GM21515 (cell line): ENCODE data around the gene KCNH5.

Experiments used
- ATAC-seq: cut with Tn5 transposase; IDR thresholded peaks from one replicate; pipeline ENCODE4 v1.9.1; 2021; ENCODE audit not compliant: unreplicated experiment

Gene KCNH5

GRCh38 chr14:63045234-63045611, at the start of gene KCNH5:
TSS of gene KCNH5 (minus strand) at chr14:63045458. CDS start at chr14:63045186, 272 bp downstream.
- no peak for ATAC-seq

- ATAC-seq = no peak
Measured at GRCh38 chr14:63091394-63091996, 46.2 kb upstream of the KCNH5 start.

GRCh38 chr14:63088865-63089264, 43.6 kb upstream of the KCNH5 start:
- ATAC-seq = no peak

GRCh38 chr14:63078569-63078968, 33.3 kb upstream of the KCNH5 start:
- no peak for ATAC-seq

- ATAC-seq = no peak
Measured at GRCh38 chr14:63076488-63076887, 31.2 kb upstream of the KCNH5 start.

GRCh38 chr14:63055631-63056030, 10.4 kb upstream of the KCNH5 start:
- no peak for ATAC-seq

- ATAC-seq = no peak
Measured at GRCh38 chr14:63051992-63052391, 6.7 kb upstream of the KCNH5 start.

- ATAC-seq = no peak
Measured at GRCh38 chr14:63051301-63051700, 6.0 kb upstream of the KCNH5 start.

GRCh38 chr14:63050694-63051093, 5.4 kb upstream of the KCNH5 start:
- no peak for ATAC-seq

- ATAC-seq = no peak
Measured at GRCh38 chr14:63046339-63047268, 1.3 kb upstream of the KCNH5 start.

- ATAC-seq = no peak
Measured at GRCh38 chr14:63045612-63046320, 508 bp upstream of the KCNH5 start.

- no peak for ATAC-seq
Measured at GRCh38 chr14:63039866-63040265, 5.4 kb downstream of the KCNH5 start.

GRCh38 chr14:63032641-63033040, 12.6 kb downstream of the KCNH5 start:
- ATAC-seq = no peak

- ATAC-seq = no peak
Measured at GRCh38 chr14:63032076-63032475, 13.2 kb downstream of the KCNH5 start.

GRCh38 chr14:63030113-63030512, 15.1 kb downstream of the KCNH5 start:
- no peak for ATAC-seq

GRCh38 chr14:63027719-63028118, 17.5 kb downstream of the KCNH5 start:
- ATAC-seq = no peak

- no peak for ATAC-seq
Measured at GRCh38 chr14:63026491-63026890, 18.8 kb downstream of the KCNH5 start.

- ATAC-seq = no peak
Measured at GRCh38 chr14:63014621-63015020, 30.6 kb downstream of the KCNH5 start.

GRCh38 chr14:63012171-63012570, 33.1 kb downstream of the KCNH5 start:
- ATAC-seq = no peak

- ATAC-seq = no peak
Measured at GRCh38 chr14:63011623-63012022, 33.6 kb downstream of the KCNH5 start.

- ATAC-seq = no peak
Measured at GRCh38 chr14:63009495-63009894, 35.8 kb downstream of the KCNH5 start.

GRCh38 chr14:63006531-63006930, 38.7 kb downstream of the KCNH5 start:
- no peak for ATAC-seq
